Naive B cell (primary cell): ENCODE measurements around the gene CADPS. TPM values are rescaled to one million over a fixed set of nuclear protein-coding genes. Genes with fewer than 3 reads are reported as not detected.

Experiments
- ATAC-seq, 2 donors: fragments of 150-1000 bp; cut with Tn5 transposase; 2 replicates each; pipeline ENCODE4 v1.10.0; 2021; ENCODE audit warnings: low read depth in 2 of 2, mild to moderate bottlenecking in 2 of 2, moderate library complexity in 2 of 2
- DNase-seq: peaks from one replicate; pipeline ENCODE4 v3.0.0; 2022
- H3K27ac Mint-ChIP-seq, 6 donors: one replicate each; pipeline ENCODE4 v1.8.0; 2020 to 2022; ENCODE audit warnings: mild to moderate bottlenecking in 6 of 6, mixed read lengths in 6 of 6, moderate library complexity in 5 of 6, inconsistent platforms in 2 of 6
- H3K27me3 Mint-ChIP-seq, 3 donors: one replicate each; pipeline ENCODE4 v1.8.0; 2021 to 2022; ENCODE audit warnings: mixed read lengths in 3 of 3, mild to moderate bottlenecking in 1 of 3
- H3K36me3 Mint-ChIP-seq, 2 donors: one replicate each; pipeline ENCODE4 v1.8.0; 2020 to 2022; ENCODE audit warnings: mixed read lengths in 2 of 2, inconsistent platforms in 1 of 2, mild to moderate bottlenecking in 1 of 2
- H3K4me1 Mint-ChIP-seq, 3 donors: one replicate each; pipeline ENCODE4 v1.8.0; 2020 to 2022; ENCODE audit warnings: mixed read lengths in 3 of 3, inconsistent platforms in 1 of 3, mild to moderate bottlenecking in 1 of 3, moderate library complexity in 1 of 3
- H3K4me3 Mint-ChIP-seq, 8 donors: one replicate each; pipeline ENCODE4 v1.8.0; 2020 to 2022; ENCODE audit warnings: mild to moderate bottlenecking in 8 of 8, mixed read lengths in 8 of 8, moderate library complexity in 8 of 8, inconsistent platforms in 2 of 8
- H3K9me3 Mint-ChIP-seq, 7 donors: one replicate each; pipeline ENCODE4 v1.8.0; 2020 to 2022; ENCODE audit warnings: mixed read lengths in 7 of 7, mild to moderate bottlenecking in 5 of 7, inconsistent platforms in 2 of 7, moderate library complexity in 1 of 7
- polyA plus RNA-seq, 6 donors: library from polyadenylated mRNA; unstranded; fragments of 300-500 nt; fragmentation: Illumina TruSeq; gene quantifications; one replicate each; pipeline ENCODE4 v1.2.3, GENCODE V29; 2021; ENCODE audit warnings: low read depth in 6 of 6

CADPS gene
- polyA plus RNA-seq, 6 donors from 2014 or later, result not detected

DNA sequence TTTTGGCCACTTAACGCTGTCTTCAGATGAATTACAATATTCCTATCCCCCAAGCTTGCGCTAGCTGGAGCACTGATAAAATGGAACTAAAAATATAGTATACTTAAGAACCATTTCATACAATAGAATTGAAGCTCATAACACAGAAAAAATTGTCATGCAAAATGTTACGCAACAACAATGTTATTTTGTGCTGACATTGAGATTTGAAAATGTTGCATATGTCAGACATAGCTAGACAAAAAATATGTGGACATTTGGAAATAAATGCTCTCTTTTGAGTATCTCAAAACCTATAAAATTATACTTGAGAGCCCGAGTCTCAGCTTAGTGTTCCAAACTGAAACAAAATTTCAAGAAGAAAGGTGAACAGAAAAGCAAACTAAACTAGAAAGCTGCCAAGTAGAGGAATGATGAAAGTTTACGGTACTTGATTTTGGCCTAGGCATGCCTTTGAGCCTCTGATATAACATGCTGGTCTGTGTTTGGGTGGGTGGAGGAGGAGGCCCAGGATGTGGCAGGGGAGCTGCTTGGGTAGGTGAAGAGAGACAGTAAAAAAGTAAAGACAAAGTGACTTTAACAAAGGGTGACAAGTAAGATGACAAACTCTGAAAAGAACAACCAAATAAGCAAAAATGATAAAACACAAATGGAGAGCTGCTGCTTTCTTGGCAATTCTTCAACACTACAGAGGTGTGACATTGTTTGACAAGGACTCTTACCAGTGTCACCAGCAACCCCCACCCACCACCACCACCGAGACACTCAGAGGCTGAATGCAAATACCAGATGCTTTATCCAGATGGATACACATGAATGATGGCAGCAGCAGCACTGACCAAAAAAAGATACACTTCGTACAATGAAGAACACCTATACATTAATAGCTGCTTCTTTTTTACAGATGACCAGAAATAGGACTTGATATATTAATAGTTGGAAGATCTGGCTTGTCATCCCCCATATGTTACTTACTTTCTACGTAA lies 372.6 kb downstream of the CADPS start:
- no peak for ATAC-seq

DNA sequence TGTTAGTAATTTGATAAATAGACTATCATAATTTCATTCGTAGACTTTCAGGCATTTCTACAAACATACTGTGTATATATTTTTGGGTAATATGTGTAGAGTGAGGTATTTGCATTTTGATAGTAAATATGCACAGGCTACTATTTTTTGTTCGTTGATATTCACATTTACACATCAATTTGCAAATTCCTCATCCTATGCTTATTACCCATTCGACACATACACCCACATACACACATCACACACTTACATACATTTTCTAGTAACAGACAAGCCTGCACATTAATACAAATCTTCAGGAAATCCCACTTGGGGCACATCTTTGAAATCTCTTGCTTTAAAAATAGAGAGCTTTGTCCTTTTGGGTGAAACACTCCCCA lies 373.9 kb downstream of the CADPS start:
- Mint-ChIP-seq H3K4me1 (no peaks in the 10 kb centered on the region), H3K9me3 (peaks cover 0 to 2% (median 0%) of the 10 kb centered on the region in 7 donors), H3K4me3 (no peak overlapping the region), H3K27me3 (no peaks in the 10 kb centered on the region), H3K27ac (no peak overlapping the region), H3K36me3 (no peaks in the 10 kb centered on the region)
- ATAC-seq, result no peak
- DNase-seq, result no peak

More for the DNA sequence above, 372.6 kb downstream of the CADPS start:
- no peak for DNase-seq
- no peak overlapping the region for H3K4me3 Mint-ChIP-seq
- H3K4me1 Mint-ChIP-seq, result no peaks in the 10 kb centered on the region
- H3K27me3 Mint-ChIP-seq, result no peaks in the 10 kb centered on the region
- no peak overlapping the region for H3K27ac Mint-ChIP-seq
- H3K9me3 Mint-ChIP-seq, result peaks cover 0 to 2% (median 0%) of the 10 kb centered on the region in 7 donors
- H3K36me3 Mint-ChIP-seq, result no peaks in the 10 kb centered on the region

DNA sequence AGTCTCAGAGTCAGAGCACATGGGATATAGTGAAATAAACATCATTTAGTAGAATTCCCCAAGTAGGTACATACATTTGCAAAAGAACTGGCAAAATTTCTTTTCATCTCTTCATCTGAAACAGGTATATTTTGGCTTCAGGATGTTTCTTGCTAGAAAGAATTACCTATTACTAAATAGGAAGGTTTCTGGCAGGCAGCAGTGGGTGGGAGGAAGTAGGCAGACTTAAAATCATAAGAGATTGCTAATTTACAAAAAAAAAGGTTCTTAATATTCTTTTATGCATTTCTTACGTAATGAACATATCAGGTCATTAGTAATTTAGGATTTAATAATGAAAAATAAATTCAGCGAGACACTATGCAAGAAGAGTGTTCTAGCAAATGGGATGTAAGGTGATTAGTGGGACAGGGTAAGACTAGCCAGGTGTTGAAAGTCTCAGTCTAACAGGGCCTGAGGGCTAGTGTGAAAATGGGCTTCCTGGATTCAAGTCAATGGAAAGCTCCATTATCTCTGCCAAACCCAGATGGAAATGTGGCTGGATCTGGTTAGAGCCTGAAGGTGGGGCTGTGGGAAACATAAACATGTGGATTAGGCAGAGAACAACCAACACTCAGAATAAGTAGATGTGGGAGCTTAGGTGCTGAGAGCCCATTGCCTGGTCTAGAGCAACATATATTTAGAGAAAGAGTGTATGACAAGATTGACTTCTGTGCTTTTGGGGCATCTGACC lies 374.5 kb downstream of the CADPS start:
- Mint-ChIP-seq H3K4me3 (no peak overlapping the region), H3K27me3 (no peaks in the 10 kb centered on the region), H3K36me3 (no peaks in the 10 kb centered on the region), H3K27ac (peak overlapping the region in 1 of 6 donors; percentile 19), H3K4me1 (no peaks in the 10 kb centered on the region), H3K9me3 (peaks cover 0 to 2% (median 0%) of the 10 kb centered on the region in 7 donors)
- DNase-seq (no peak), ATAC-seq (no peak)

DNA sequence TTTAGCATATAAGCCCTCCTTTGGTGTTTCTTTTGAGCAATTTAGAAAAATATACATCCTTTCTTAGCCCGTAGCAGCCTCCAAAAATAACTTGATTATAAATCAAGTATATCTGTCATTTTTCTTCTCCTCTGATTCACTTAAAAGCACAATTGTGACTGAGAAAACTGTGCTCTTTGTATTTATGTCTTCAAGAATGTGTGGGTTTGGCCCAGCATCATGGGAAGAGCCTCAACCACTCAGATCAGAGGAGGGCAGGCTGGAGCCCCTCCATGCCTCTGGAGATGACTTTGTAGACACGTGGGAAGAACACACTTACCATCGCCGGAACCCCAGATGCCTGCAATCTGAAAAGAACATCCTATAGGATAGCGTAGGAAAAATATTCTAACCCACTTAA lies 378.1 kb downstream of the CADPS start:
- DNase-seq (no peak), ATAC-seq (no peak)
- H3K4me3 Mint-ChIP-seq, result no peak overlapping the region
- no peaks in the 10 kb centered on the region for H3K4me1 Mint-ChIP-seq
- no peaks in the 10 kb centered on the region for H3K36me3 Mint-ChIP-seq
- peaks cover 0 to 2% (median 0%) of the 10 kb centered on the region in 7 donors for H3K9me3 Mint-ChIP-seq
- no peak overlapping the region for H3K27ac Mint-ChIP-seq
- no peaks in the 10 kb centered on the region for H3K27me3 Mint-ChIP-seq

DNA sequence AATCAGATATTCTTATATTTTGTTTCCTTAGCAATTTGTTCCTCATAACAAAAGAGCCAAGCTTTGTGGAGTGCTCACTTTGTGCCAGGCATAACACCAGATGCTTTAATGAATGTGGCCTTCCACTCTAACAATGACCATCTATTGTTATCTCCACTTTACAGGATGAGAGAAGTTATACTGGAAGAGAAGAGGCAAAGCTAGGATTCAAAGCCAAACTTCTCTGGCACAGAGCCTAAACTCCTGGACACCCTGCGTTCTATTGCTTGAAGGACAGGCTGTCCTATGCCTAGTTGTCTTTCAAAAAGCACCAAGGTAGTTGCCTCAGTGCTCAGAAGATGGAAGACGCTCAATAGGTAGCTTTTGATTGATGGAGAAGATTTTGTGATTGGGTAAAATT lies 378.7 kb downstream of the CADPS start:
- Mint-ChIP-seq H3K27me3 (no peaks in the 10 kb centered on the region), H3K4me3 (no peak overlapping the region), H3K36me3 (no peaks in the 10 kb centered on the region), H3K9me3 (peaks cover 0 to 2% (median 0%) of the 10 kb centered on the region in 7 donors), H3K27ac (no peak overlapping the region), H3K4me1 (no peaks in the 10 kb centered on the region)
- no peak for DNase-seq
- ATAC-seq, result no peak

DNA sequence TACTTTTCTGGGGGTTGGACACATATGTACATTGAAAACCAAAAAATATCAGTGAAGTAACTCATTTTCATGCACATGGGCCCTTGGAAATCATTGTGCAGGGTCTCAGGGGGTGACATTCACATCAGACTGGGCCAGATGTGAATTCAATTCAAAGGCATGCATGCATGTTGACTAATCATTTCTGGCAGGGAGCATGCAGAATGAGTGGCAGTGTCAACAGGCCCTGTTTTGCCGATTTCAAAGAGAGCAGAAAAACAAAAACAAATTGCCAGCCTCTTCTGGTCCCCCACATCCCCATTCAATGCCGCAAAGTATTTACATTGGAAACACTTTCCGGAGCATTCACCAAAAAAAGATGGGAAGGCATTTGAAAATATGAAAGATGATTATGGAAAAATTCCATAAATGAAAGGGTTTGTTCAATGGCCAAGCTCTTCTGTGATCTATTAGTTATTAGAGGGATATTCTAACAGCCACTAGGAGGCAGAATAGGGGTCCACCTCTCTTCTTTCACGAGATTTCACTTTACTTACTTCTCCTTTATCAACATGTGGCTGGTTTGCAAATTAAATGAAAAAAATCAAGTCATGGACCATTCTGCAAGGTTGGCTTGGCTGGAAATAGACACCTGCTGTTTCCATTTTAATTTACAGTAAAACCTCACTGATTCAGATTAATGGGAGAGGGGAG lies 382.0 kb downstream of the CADPS start:
- no peak for ATAC-seq
- Mint-ChIP-seq H3K27ac (no peak overlapping the region), H3K27me3 (no peaks in the 10 kb centered on the region), H3K36me3 (no peaks in the 10 kb centered on the region), H3K4me3 (no peak overlapping the region), H3K9me3 (peaks cover 0 to 2% (median 0%) of the 10 kb centered on the region in 7 donors), H3K4me1 (no peaks in the 10 kb centered on the region)
- no peak for DNase-seq

DNA sequence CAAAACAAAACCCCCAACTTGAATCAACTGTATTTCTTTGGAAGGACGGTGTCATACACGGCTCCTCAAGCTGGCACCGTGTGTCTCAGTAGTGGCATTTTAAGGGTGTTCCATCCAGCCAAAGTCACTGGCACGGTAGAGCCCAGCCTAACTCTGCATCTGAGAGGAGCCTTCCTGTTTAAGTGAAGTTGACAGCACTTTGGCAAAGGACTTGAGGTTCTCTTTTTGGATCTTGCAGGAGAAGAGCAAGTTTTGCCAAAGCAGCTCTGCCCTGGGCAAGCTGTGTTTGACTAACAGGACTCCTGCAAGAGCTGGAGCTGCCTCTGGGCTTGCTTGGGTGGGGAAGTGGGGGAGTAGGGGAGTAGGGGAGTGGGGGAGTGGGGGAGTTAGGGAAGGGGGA lies 392.3 kb downstream of the CADPS start:
- Mint-ChIP-seq H3K9me3 (peaks cover 0 to 2% (median 0%) of the 10 kb centered on the region in 7 donors), H3K4me3 (no peak overlapping the region), H3K27me3 (peaks cover 0 to 8% (median 0%) of the 10 kb centered on the region in 3 donors), H3K36me3 (no peaks in the 10 kb centered on the region), H3K27ac (no peak overlapping the region), H3K4me1 (no peaks in the 10 kb centered on the region)
- ATAC-seq (no peak), DNase-seq (no peak)

DNA sequence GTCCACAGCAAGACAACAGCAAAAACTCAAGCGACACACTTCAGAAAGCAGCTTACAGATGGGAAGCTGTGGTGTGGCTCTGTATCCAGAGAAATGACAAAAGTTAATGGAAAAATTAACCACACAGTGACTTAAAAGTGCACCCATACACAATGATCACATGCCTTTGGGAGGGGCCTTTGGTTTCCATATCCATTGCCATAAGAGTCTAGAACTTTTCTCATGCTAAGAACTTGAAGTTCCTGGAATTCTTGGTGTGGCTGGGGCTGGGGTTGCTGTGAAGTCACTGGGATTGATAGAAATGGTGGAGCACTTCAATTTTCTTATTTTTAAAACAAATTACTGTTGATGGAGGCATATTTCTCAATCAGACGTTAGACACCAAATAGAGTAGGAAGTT lies 393.3 kb downstream of the CADPS start:
- Mint-ChIP-seq H3K27ac (no peak overlapping the region), H3K4me1 (no peaks in the 10 kb centered on the region), H3K27me3 (peaks cover 0 to 8% (median 0%) of the 10 kb centered on the region in 3 donors), H3K36me3 (no peaks in the 10 kb centered on the region), H3K4me3 (no peak overlapping the region), H3K9me3 (peaks cover 0 to 2% (median 0%) of the 10 kb centered on the region in 7 donors)
- no peak for ATAC-seq
- DNase-seq, result no peak

DNA sequence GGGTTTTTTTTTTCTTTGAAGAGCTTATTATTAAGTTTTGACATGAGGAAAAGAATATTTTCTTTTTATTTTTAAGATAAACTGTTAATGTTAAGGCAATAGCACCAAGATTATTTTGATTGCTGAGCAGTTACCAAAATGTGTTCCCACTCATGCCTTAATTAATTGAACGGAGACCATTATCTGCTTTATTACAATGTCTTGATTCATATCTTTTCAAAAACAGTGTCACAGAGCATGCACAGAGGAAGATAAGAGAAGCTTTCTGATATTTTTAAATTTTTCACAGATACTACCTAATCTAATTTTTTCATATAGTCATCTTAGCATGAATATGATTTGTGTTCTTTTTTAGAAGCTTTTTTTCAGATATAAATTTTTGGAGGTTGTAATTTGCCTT lies 395.2 kb downstream of the CADPS start:
- H3K36me3 Mint-ChIP-seq, result no peaks in the 10 kb centered on the region
- H3K9me3 Mint-ChIP-seq, result peaks cover 0 to 2% (median 0%) of the 10 kb centered on the region in 7 donors
- ATAC-seq, result no peak
- H3K27me3 Mint-ChIP-seq, result peaks cover 0 to 2% (median 0%) of the 10 kb centered on the region in 3 donors
- DNase-seq, result no peak
- no peak overlapping the region for H3K4me3 Mint-ChIP-seq
- no peak overlapping the region for H3K27ac Mint-ChIP-seq
- H3K4me1 Mint-ChIP-seq, result no peaks in the 10 kb centered on the region

DNA sequence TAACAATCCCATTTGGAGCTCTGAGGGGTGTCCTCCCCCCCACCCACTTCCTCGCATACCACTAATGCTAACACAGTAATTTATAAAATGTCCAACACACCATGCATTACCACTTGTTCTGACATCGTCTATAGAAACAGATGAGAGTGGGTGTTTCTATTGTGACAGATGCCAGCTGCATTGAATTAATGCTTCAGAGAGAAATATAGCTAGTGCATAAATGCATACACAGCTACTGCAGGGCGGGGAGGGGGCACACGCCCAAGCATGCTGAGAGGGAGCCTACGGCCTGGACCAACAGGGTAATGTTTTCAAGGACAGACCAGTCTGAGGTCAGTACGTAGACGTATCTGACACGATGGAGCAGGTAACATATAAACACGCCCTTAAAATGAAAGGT lies 395.9 kb downstream of the CADPS start:
- Mint-ChIP-seq H3K9me3 (peaks cover 0 to 2% (median 0%) of the 10 kb centered on the region in 7 donors), H3K4me1 (no peaks in the 10 kb centered on the region), H3K27ac (no peak overlapping the region), H3K36me3 (no peaks in the 10 kb centered on the region), H3K27me3 (no peaks in the 10 kb centered on the region), H3K4me3 (no peak overlapping the region)
- ATAC-seq, result no peak
- no peak for DNase-seq

DNA sequence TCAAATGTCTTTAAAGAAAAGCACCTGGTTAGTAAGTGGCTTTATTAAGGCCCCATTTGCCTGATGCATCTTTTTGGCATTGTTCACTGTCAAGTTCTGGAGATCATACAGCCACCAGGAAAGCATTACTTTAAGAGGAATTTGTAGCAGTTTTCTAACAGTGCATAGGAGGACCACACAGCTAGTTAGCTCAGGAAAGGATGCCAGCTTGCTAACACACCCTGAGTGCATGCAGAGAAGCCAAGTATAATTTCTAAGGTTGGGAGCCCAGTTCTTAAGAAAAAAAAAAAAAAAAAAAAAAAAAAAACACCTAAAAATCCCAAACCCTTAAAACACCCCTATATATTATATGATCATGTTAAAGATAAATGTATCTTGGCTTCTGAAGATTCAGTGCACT lies 399.9 kb downstream of the CADPS start:
- H3K27ac Mint-ChIP-seq, result no peak overlapping the region
- H3K27me3 Mint-ChIP-seq, result no peaks in the 10 kb centered on the region
- DNase-seq (no peak), ATAC-seq (no peak)
- no peaks in the 10 kb centered on the region for H3K4me1 Mint-ChIP-seq
- H3K9me3 Mint-ChIP-seq, result peaks cover 0 to 4% (median 0%) of the 10 kb centered on the region in 7 donors
- H3K4me3 Mint-ChIP-seq, result no peak overlapping the region
- H3K36me3 Mint-ChIP-seq, result no peaks in the 10 kb centered on the region

DNA sequence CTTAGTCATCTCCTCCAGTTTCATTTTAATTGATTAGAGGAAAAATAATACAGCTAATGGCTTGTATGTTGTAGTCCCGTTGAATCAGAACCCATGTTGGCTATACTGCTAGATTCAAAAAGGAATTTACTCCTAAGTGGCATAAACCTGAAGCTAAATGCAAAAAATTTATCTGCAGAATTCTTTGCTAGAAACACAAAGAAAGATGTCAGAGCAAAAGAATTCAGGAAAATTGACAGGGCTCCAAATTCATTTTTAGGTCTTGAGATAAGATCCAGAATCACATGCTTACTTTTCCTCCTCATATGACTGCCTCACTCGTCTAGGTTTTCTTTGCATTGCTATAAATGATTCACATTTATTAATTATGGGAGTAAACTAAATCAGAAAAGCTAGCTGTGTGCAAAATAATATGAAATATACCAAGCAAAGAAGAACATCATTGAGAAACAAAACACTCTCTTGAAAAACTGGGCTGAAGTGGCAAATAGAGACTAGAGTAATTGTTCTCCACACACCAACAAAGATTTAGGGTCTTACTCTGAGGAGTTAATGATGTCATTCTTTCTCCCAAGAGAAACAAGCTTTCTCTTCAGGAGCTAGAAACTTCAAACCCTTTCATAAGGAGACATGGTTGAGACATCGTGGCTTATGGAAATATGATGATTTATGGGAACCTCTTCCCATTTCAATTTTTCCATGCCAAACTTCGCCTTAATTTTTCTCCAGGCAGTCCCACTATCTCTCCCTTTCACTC lies 407.1 kb downstream of the CADPS start:
- Mint-ChIP-seq H3K4me1 (no peaks in the 10 kb centered on the region), H3K27ac (no peak overlapping the region), H3K27me3 (peaks cover 0 to 6% (median 0%) of the 10 kb centered on the region in 3 donors), H3K36me3 (no peaks in the 10 kb centered on the region), H3K4me3 (no peak overlapping the region), H3K9me3 (peaks cover 0 to 4% (median 0%) of the 10 kb centered on the region in 7 donors)
- DNase-seq, result no peak
- no peak for ATAC-seq

DNA sequence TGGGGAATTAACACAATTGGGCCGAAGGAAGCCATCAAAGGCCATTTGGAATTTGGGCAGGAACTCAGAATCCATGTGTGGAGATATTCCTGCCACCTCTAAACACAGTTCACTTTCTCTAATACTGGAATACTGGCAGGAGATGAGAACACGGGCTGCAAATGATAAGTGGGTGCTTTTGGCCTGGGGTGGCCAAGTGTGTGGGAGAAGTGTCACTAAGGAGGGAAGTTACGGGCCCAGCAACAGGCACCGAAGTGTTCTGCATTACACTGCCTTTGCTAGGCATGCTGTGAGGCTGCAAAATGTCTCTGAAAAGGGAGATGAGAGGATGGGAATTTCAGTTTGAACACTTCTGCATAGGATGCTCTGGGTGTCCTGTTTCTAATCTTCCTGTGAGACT lies 412.4 kb downstream of the CADPS start:
- H3K9me3 Mint-ChIP-seq, result no peaks in the 10 kb centered on the region
- H3K36me3 Mint-ChIP-seq, result no peaks in the 10 kb centered on the region
- no peak overlapping the region for H3K4me3 Mint-ChIP-seq
- ATAC-seq (no peak), DNase-seq (no peak)
- H3K27me3 Mint-ChIP-seq, result peaks cover 0 to 9% (median 5%) of the 10 kb centered on the region in 3 donors
- H3K4me1 Mint-ChIP-seq, result no peaks in the 10 kb centered on the region
- H3K27ac Mint-ChIP-seq, result no peak overlapping the region
